Fibroblast of skin of back (primary cell): ENCODE results near the gene KCP. TPM values are rescaled to one million over a fixed set of nuclear protein-coding genes. Genes with fewer than 3 reads are reported as not detected.
"Not testable (repeated sequence)": the region's sequence is repeated elsewhere in the genome, so short reads cannot be mapped to it uniquely, and the experiment has no call there.

Experiments
- DNase-seq: peaks from one replicate; pipeline ENCODE4 v3.0.0-alpha.2; 2013
- polyA plus RNA-seq, 2 experiments: library from polyadenylated mRNA; unstranded; fragments of 120-200 nt; gene quantifications; one replicate each; pipeline ENCODE4 v1.2.1, GENCODE V29; 2013; ENCODE audit not compliant: insufficient read length in 2 of 2

The KCP gene
- polyA plus RNA-seq (2013, experiment 1 of 2; ENCODE audit: insufficient read length) = 0.08 TPM
- polyA plus RNA-seq (2013, experiment 2 of 2; ENCODE audit: insufficient read length) = 0.06 TPM

GRCh38 chr7:128910569-128910945, at the start of gene KCP:
TSS of gene KCP (minus strand) at chr7:128910709. CDS start at chr7:128910676, 33 bp downstream.
- DNase-seq = no peak

DNA sequence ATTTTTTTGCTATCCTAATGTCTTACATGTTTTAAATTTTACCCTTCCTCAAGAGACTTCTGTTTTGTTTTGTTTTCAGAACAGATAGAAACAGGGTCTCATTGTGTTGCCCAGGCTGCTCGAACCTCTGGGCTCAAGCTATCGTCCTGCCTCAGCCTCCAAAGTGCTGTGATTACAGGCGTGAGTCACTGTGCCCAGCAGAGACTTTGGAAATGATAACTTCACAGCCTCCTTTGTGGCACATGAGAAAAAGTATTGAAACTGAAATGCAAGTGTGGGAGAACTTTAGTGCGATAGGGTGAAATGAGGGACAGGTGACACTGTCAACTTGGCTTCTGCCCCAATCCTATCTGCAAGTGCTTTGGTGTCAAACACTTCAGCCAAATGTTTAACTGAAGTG, 48.8 kb upstream of the KCP start:
- DNase-seq = no peak

- no peak for DNase-seq
Measured at GRCh38 chr7:128955981-128956380, 45.5 kb upstream of the KCP start.

GRCh38 chr7:128954830-128955802, 44.6 kb upstream of the KCP start:
- DNase-seq = peak; percentile 20

DNA sequence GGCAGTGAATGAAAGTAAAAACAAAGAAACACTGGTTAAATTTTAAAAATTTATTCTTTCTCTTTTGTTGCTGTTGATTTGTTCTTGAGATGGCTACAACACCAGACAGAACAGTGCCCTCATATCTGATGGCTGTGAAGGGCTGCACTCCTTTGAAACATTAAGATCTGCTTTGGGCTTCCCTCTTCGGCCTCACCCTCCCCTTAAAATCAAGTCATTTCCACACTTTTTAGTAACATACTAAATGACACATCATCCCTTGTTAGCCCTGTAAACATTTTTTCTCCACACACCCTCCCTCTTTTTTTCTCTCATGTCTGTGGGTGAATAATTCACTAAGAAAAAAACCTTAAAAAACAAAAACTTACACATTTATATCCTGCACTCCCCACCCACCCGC, 43.6 kb upstream of the KCP start:
- no peak for DNase-seq

- no peak for DNase-seq
Measured at GRCh38 chr7:128951296-128951695, 40.8 kb upstream of the KCP start.

- DNase-seq = no peak
Measured at GRCh38 chr7:128948976-128949760, 38.7 kb upstream of the KCP start.

- DNase-seq = no peak
Measured at GRCh38 chr7:128948312-128948973, 37.9 kb upstream of the KCP start.

DNA sequence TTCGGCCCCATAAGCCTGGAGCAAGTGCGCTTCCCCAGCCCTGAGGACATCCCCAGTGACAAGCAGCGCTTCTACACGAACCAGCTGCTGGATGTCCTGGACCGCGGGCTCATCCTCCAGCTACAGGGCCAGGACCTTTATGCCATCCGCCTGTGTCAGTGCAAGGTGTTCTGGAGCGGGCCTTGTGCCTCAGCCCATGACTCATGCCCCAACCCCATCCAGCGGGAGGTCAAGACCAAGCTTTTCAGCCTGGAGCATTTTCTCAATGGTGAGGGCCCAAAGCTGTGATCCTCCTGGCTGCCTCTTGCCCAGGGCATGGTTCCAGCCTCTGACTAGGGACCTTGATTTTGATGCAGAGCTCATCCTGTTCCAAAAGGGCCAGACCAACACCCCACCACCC, 37.3 kb upstream of the KCP start:
- peak; percentile 2 for DNase-seq

DNA sequence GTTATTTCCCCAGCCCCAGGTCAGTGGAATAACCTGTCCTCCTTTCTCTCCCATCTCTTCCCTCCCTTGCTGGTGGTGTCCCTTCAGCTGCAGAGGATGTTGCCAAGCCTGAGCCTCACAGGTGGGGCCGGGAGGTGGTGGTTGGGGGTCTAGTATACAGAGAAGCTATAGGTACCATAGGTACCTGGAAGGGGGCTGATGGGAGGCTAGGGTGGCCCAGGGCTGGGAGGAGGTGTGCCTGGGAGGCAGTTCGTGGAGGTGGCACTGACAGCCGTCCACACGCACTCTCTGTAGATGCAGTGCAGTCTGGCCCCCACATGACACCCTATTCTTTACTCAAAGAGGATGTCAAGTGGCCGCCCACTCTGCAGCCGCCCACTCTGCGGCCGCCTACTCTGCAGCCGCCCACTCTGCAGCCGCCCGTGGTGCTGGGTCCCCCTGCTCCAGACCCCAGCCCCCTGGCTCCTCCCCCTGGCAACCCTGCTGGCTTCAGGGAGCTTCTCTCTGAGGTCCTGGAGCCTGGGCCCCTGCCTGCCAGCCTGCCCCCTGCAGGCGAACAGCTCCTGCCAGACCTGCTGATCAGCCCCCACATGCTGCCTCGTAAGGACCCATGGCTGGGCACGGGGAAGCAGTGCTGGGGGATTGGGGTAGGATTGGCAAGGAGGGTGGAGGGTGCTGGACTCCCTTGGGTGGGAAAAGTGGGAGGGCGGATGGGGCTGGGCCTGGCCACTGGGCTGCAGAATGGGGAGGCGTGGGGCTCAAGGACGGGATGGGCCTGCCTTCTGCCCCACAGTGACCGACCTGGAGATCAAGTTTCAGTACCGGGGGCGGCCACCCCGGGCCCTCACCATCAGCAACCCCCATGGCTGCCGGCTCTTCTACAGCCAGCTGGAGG, 36.7 kb upstream of the KCP start:
- no peak for DNase-seq

GRCh38 chr7:128945668-128946366, 35.3 kb upstream of the KCP start:
- no peak for DNase-seq

DNA sequence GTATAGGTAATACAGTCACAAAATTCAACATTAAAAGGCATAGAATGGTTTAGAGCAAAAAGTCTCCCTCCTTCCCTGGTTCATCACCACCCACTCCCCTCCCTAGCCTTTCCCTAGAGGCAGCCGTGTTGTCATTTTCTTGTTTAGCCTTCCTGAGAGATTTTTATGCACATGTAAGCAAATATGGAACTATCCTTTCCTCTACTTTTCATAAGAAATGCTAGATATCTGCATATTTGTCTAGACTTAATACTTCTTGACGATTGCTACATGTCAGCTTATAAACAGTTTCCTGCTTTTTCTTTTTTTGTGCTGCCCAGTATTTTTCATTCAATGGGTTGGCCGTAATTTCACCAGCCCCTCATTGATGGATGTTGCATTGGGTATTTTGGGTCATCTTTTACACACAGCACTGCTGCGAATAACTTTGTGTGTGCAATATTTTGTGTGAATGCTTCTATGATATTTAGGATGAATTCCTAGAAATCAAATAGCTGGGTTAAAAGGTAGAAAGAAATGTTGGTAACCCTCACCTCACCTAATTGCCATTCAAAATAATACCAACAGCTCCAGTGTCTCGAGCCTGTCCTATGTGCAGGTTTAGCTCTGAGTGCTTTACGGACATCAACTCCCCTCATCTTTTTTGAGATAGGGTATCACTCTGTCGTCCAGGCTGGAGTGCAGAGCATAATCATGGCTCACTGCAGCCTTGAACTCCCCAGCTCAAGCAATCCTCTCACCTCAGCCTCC, 34.2 kb upstream of the KCP start:
- no peak for DNase-seq

- not testable (repeated sequence) for DNase-seq
Measured at GRCh38 chr7:128943251-128943650, 32.7 kb upstream of the KCP start.

GRCh38 chr7:128941946-128942526, 31.5 kb upstream of the KCP start:
- DNase-seq = no peak

DNA sequence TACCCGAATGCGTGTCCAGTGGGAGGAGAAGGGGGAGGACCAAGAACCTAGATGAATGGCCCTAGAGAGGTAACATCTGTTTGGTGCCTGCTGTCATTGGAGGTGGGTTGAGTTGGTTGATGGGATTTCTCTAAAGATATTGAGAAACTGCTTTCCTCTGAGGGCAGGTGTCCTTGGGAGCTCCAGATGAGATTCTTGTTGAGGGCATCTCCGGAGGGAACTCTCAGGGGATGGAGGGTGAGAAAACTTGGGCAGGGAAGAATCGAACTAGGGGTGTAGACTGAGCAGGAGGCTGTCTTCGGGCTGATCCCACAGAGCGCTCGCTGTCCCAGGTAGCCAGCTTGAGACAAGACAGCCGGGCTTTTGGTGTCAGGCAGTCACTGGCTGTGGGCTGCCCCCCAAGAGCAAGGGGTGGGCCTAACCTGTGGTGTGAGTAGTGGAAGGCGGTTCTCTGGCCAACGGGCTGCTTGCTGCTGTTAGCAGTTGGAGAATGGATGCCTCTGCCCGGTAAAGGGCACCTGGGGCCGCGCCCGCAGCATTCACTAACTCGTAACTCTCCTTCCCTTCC, 30.9 kb upstream of the KCP start:
- DNase-seq = no peak

- DNase-seq = no peak
Measured at GRCh38 chr7:128940494-128941322, 30.2 kb upstream of the KCP start.

GRCh38 chr7:128939861-128940410, 29.4 kb upstream of the KCP start:
- DNase-seq = no peak
